ENCODE measurements around the gene KIF20B. TPM values are rescaled to one million over a fixed set of nuclear protein-coding genes. Genes with fewer than 3 reads are reported as not detected.

Gene KIF20B
- total RNA-seq, 2 experiments from 2014 or later = 58.1 to 63.2 TPM

DNA sequence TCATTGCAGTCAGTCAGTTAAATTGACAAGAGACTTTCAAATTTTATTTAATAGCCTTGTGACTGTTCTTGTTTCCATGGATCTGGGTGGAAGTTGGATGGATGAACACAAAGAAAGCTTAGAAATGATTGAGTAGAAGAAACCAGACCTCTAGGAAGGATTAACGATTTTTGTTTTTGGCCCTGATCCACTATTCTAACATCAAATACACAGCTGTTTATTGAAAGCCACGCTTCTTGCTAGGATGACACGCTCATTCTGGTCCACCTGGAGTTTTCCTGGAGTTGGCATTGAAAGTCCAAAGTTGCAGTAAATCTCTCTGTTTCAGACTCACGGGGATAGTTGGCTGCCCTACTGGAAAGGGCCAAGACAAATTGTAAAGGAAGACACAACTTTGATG lies 108.4 kb downstream of the KIF20B start:
- ChIA-PET CTCF (interaction anchor here (1.9 kb wide), 1 partner anchor 14 kb away, joined by 4 read pairs; no protein-coding TSS in a partner anchor), POLR2A (no interaction called here)
- peaks cover 17% of the 10 kb centered on the region for H3K4me1 Mint-ChIP-seq (ENCODE audit: low read depth)
- intact Hi-C loops (cut with micrococcal nuclease) = no loop called here
- ATAC-seq = no peak
- TF ChIP-seq, protein P1, sequence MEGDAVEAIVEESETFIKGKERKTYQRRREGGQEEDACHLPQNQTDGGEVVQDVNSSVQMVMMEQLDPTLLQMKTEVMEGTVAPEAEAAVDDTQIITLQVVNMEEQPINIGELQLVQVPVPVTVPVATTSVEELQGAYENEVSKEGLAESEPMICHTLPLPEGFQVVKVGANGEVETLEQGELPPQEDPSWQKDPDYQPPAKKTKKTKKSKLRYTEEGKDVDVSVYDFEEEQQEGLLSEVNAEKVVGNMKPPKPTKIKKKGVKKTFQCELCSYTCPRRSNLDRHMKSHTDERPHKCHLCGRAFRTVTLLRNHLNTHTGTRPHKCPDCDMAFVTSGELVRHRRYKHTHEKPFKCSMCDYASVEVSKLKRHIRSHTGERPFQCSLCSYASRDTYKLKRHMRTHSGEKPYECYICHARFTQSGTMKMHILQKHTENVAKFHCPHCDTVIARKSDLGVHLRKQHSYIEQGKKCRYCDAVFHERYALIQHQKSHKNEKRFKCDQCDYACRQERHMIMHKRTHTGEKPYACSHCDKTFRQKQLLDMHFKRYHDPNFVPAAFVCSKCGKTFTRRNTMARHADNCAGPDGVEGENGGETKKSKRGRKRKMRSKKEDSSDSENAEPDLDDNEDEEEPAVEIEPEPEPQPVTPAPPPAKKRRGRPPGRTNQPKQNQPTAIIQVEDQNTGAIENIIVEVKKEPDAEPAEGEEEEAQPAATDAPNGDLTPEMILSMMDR (IDR thresholded peaks at IDR 0.05) = no peak
- H3K9me3 Mint-ChIP-seq = no peaks in the 10 kb centered on the region
- no peaks in the 10 kb centered on the region for H3K36me3 Mint-ChIP-seq (ENCODE audit: low read depth)
- no peak overlapping the region for H3K4me3 Mint-ChIP-seq
- H3K27me3 Mint-ChIP-seq = peaks cover 11% of the 10 kb centered on the region
- no peak overlapping the region for H3K27ac Mint-ChIP-seq
- DNase-seq = no peak

DNA sequence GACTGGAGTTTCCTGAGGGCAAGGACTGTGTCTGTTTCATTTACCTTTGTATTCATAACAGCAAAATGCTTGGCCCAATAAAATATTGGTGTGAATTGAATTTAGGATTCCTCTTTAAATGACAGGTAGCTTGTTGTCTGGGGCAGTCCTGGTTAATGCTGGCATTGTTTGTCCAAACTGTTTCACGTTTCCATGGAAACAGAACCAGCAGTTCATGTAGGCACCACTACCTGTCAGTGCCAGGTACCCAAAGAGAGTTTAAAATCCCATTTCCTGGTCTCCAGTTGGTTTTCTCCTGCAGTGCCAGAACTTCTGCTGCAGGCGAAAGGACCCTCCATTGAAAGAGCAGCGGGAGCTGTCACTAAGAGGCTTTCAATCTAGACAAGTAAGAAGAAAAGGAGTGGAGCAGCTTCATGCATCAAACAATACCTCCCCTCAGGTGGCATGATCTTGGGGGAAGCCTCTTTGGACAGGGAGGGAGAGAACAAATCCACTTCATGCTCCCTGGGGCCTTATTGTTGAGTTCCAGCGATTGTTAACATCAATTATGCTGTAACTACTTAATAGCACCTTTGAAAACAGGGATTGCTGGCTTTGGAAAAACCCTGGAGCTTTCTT lies 109.6 kb downstream of the KIF20B start:
- H3K4me3 Mint-ChIP-seq = no peak overlapping the region
- POLR2A ChIA-PET = no interaction called here
- H3K27ac Mint-ChIP-seq = no peak overlapping the region
- intact Hi-C loops (cut with micrococcal nuclease) = no loop called here
- TF ChIP-seq, protein P1 (IDR thresholded peaks at IDR 0.05) = no peak
- CTCF ChIA-PET = interaction anchor here (1.1 kb wide), 1 partner anchor 18 kb away, joined by 3 read pairs; no protein-coding TSS in a partner anchor
- H3K4me1 Mint-ChIP-seq (ENCODE audit: low read depth) = peaks cover 7% of the 10 kb centered on the region
- ATAC-seq = no peak
- H3K36me3 Mint-ChIP-seq (ENCODE audit: low read depth) = no peaks in the 10 kb centered on the region
- no peaks in the 10 kb centered on the region for H3K9me3 Mint-ChIP-seq
- no peak for DNase-seq
- H3K27me3 Mint-ChIP-seq = peaks cover 12% of the 10 kb centered on the region

DNA sequence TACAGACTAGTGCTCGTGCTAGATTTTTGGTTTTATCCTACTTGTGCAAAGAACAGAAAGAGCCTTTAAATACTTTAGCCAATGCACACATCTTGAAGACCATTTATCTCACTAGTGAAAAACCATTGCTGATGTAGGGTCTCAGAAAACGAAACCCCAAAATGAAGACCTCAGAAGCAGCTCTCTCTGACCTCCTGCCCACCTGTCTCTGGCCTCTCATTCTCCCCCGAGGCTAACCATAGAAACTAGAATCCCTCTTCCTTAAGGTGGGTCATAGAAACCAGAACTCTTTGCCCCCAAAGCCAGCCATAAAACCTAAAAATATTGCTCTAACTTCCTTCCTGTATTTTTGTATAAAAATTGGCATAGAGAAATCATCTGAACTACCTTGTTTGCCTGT lies 112.2 kb downstream of the KIF20B start:
- DNase-seq = no peak
- H3K9me3 Mint-ChIP-seq = peaks cover under 1% of the 10 kb centered on the region
- peaks cover 8% of the 10 kb centered on the region for H3K27me3 Mint-ChIP-seq
- intact Hi-C loops (cut with micrococcal nuclease) = no loop called here
- no peaks in the 10 kb centered on the region for H3K4me1 Mint-ChIP-seq (ENCODE audit: low read depth)
- CTCF ChIA-PET = interaction anchor here (1.3 kb wide), 1 partner anchor 17 kb away, joined by 3 read pairs; no protein-coding TSS in a partner anchor
- H3K27ac Mint-ChIP-seq = no peak overlapping the region
- no peak overlapping the region for H3K4me3 Mint-ChIP-seq
- TF ChIP-seq, protein P1 (IDR thresholded peaks at IDR 0.05) = no peak
- peaks cover under 1% of the 10 kb centered on the region for H3K36me3 Mint-ChIP-seq (ENCODE audit: low read depth)
- no peak for ATAC-seq
- POLR2A ChIA-PET = interaction anchor here (0.6 kb wide), 1 partner anchor 54 kb away, joined by 4 read pairs; no protein-coding TSS in a partner anchor

DNA sequence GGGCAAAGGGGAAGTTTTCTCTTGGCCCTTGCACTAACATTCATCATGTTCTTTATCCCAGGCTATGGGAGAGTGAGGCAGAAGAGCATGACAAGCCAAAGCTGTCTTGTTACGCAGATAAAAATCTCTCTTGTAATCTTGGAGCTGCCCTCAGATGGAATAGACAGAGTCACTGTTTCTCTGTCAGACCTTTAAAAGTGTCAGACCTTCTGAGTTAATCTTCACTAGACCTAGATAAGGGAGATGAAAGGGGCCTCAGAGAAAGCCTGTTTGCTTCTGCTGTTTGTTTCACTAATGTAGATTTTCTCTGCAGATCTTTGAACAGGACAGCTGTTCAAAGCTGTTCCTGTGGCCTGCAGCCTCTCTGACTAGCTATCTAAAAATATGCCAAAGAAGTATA lies 112.9 kb downstream of the KIF20B start:
- intact Hi-C loops (cut with micrococcal nuclease) = no loop called here
- CTCF ChIA-PET = interaction anchor here (0.9 to 1.3 kb wide), 2 partner anchors 8 to 18 kb away, joined by 3 read pairs; no protein-coding TSS in a partner anchor
- POLR2A ChIA-PET = interaction anchor here (1.2 to 1.7 kb wide), 2 partner anchors 9 to 13 kb away, joined by 3 to 4 read pairs; no protein-coding TSS in a partner anchor
- H3K4me1 Mint-ChIP-seq (ENCODE audit: low read depth) = no peaks in the 10 kb centered on the region
- peaks cover 3% of the 10 kb centered on the region for H3K9me3 Mint-ChIP-seq
- peaks cover 9% of the 10 kb centered on the region for H3K27me3 Mint-ChIP-seq
- TF ChIP-seq, protein P1 (IDR thresholded peaks at IDR 0.05) = no peak
- no peak overlapping the region for H3K4me3 Mint-ChIP-seq
- no peak for ATAC-seq
- no peak overlapping the region for H3K27ac Mint-ChIP-seq
- no peak for DNase-seq
- peaks cover 2% of the 10 kb centered on the region for H3K36me3 Mint-ChIP-seq (ENCODE audit: low read depth)
